ENCODE data around the gene OSBP2.

- no peak for TF ChIP-seq CEBPB (IDR thresholded peaks at IDR 0.05)
- TF ChIP-seq NFIC (IDR thresholded peaks at IDR 0.05) = no peak
- TF ChIP-seq EP300 (IDR thresholded peaks at IDR 0.05; ENCODE audit: borderline replicate concordance) = no peak
- TF ChIP-seq, protein P1, sequence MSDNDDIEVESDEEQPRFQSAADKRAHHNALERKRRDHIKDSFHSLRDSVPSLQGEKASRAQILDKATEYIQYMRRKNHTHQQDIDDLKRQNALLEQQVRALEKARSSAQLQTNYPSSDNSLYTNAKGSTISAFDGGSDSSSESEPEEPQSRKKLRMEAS (IDR thresholded peaks at IDR 0.05) = no peak
Measured at GRCh38 chr22:30742291-30743256, 47.9 kb downstream of the OSBP2 start.

Data from Ishikawa (cell line).